Endothelial cell of umbilical vein (primary cell): ENCODE data around the gene SLC39A5. TPM values are rescaled to one million over a fixed set of nuclear protein-coding genes. Genes with fewer than 3 reads are reported as not detected.

Experiments
- BruUV-seq: library from RNA; stranded (reverse); fragments of 400-500 nt; replicated peaks from 2 replicates; lab custom pipeline; 2021; lab: Mats Ljungman, UMichigan
- CTCF ChIA-PET: fragments of 300-600, 350-600 bp; sonication (Branson Sonifier 250); formaldehyde crosslinking; loops from one replicate; lab custom pipeline; 2021; ENCODE audit warnings: antibody characterized with exemption, inconsistent platforms; lab: Charles Lee
- POLR2A ChIA-PET: fragments of 300-600, 350-600 bp; sonication (Branson Sonifier 250); formaldehyde crosslinking; loops from one replicate; lab custom pipeline; 2021; ENCODE audit warnings: antibody characterized with exemption, inconsistent platforms; lab: Charles Lee
- DNase-seq: peaks from one replicate; pipeline ENCODE4 v3.0.0-alpha.2; 2011; ENCODE audit warnings: low read depth, low spot score
- FAIRE-seq: peaks from 2 replicates; lab custom pipeline; 2011; peaks lifted over from hg19 to GRCh38; lab: Jason Lieb, UNC
- H2AFZ ChIP-seq: 2 replicates; pipeline ENCODE4 v1.6.0; 2012; ENCODE audit warnings: low read depth, low read length, control low read depth, inconsistent platforms
- H3K27ac ChIP-seq: 2 replicates; pipeline ENCODE4 v1.5.1; 2011; ENCODE audit warnings: low read depth, mild to moderate bottlenecking, control low read depth, low read length, moderate library complexity; ENCODE audit not compliant: insufficient read depth
- H3K27me3 ChIP-seq, 2 experiments: 2 replicates each; pipeline versions ENCODE4 v1.6.0 to v1.6.1; 2011; ENCODE audit warnings: low read length in 2 of 2, mixed read lengths in 1 of 2; ENCODE audit not compliant: control insufficient read depth in 2 of 2, insufficient read depth in 2 of 2
- H3K36me3 ChIP-seq, 2 experiments: 2 replicates in 1 of 2; 3 replicates in 1 of 2; pipeline ENCODE4 v1.5.1; 2011; ENCODE audit warnings: low read length in 2 of 2, mild to moderate bottlenecking in 1 of 2, moderate library complexity in 1 of 2; ENCODE audit not compliant: control insufficient read depth in 2 of 2, insufficient read depth in 2 of 2; ENCODE audit errors: extremely low read depth in 1 of 2
- H3K4me1 ChIP-seq: 3 replicates; pipeline ENCODE4 v1.5.1; 2011; ENCODE audit warnings: mild to moderate bottlenecking, low read length; ENCODE audit not compliant: control insufficient read depth, insufficient read depth; ENCODE audit errors: extremely low read depth
- H3K4me2 ChIP-seq: 2 replicates; pipeline ENCODE4 v1.6.1; 2011; ENCODE audit warnings: low read length, control low read depth, mixed read lengths; ENCODE audit not compliant: insufficient read depth
- H3K4me3 ChIP-seq, 3 experiments: fragments of 200-600 bp in 1 of 3; sonication (generic), shearing (Covaris generic) in 1 of 3; replicated peaks in 1 of 3; 2 replicates each; pipeline ENCODE4 v1.5.1; 2011 to 2016; ENCODE audit warnings: control low read depth in 3 of 3, low read length in 3 of 3, mild to moderate bottlenecking in 2 of 3, inconsistent platforms in 1 of 3, low read depth in 1 of 3, moderate library complexity in 1 of 3; ENCODE audit not compliant: insufficient read depth in 1 of 3
- H3K79me2 ChIP-seq: 2 replicates; pipeline ENCODE4 v1.6.0; 2012; ENCODE audit warnings: low read length, inconsistent platforms; ENCODE audit not compliant: control insufficient read depth, insufficient read depth
- H3K9ac ChIP-seq: replicated peaks from 2 replicates; pipeline ENCODE3; 2011; ENCODE audit warnings: low read length, control low read depth; ENCODE audit not compliant: insufficient read depth; ENCODE audit errors: extremely low read depth
- H3K9me1 ChIP-seq: replicated peaks from 3 replicates; pipeline ENCODE4 v1.6.0; 2011; ENCODE audit warnings: mild to moderate bottlenecking, low read length; ENCODE audit not compliant: control insufficient read depth, insufficient read depth; ENCODE audit errors: extremely low read depth
- H3K9me3 ChIP-seq: replicated peaks from 2 replicates; pipeline ENCODE4 v1.5.1; 2012; ENCODE audit warnings: low read length, inconsistent platforms; ENCODE audit not compliant: control insufficient read depth, insufficient read depth
- H4K20me1 ChIP-seq: replicated peaks from 2 replicates; pipeline ENCODE3; 2011; ENCODE audit warnings: mild to moderate bottlenecking, low read length; ENCODE audit not compliant: control insufficient read depth, insufficient read depth; ENCODE audit errors: extremely low read depth
- EZH2 ChIP-seq: IDR thresholded peaks from 2 replicates; pipeline ENCODE4 v1.6.1; 2012; ENCODE audit warnings: borderline replicate concordance, low read depth, mild to moderate bottlenecking, moderate library complexity, low read length, inconsistent platforms; ENCODE audit not compliant: severe bottlenecking
- FOS ChIP-seq: IDR thresholded peaks from 2 replicates; pipeline ENCODE4 v1.6.1; 2011; ENCODE audit warnings: mild to moderate bottlenecking, low read length, moderate library complexity, borderline replicate concordance; ENCODE audit not compliant: insufficient read depth
- GATA2 ChIP-seq: IDR thresholded peaks from 2 replicates; pipeline ENCODE4 v1.7.0; 2011; ENCODE audit warnings: low read depth, mild to moderate bottlenecking, moderate library complexity, mixed read lengths, low read length; ENCODE audit not compliant: insufficient read length, insufficient read depth
- JUN ChIP-seq: IDR thresholded peaks from 2 replicates; pipeline ENCODE4 v1.6.1; 2011; ENCODE audit warnings: borderline replicate concordance, low read depth; ENCODE audit not compliant: insufficient read length, insufficient read depth
- MYC ChIP-seq: IDR thresholded peaks from one replicate; pipeline ENCODE4 v1.6.1; 2011; ENCODE audit warnings: mild to moderate bottlenecking, low read depth, low read length
- POLR2A ChIP-seq: IDR thresholded peaks from 2 replicates; pipeline ENCODE4 v1.6.1; 2012; ENCODE audit warnings: low read depth, mild to moderate bottlenecking, control low read depth, low read length
- POLR2AphosphoS5 ChIP-seq: IDR thresholded peaks from 2 replicates; pipeline ENCODE4 v1.6.1; 2012; ENCODE audit warnings: low read depth, mild to moderate bottlenecking, control low read depth, low read length, moderate library complexity; ENCODE audit not compliant: insufficient read depth
- dilution Hi-C: fragments of 300-500 bp; cut with MboI; formaldehyde crosslinking; loops from one replicate; pipeline ENCODE4 v1.15.0; 2019; ENCODE audit warnings: low sequenced_read_pairs; ENCODE audit not compliant: extremely low pct_ligation_motif_present
- intact Hi-C: fragments of 100-400 bp; cut with micrococcal nuclease; formaldehyde crosslinking; loops from one replicate; pipeline ENCODE4 v1.10.0; 2022
- polyA plus RNA-seq, 4 experiments: library from polyadenylated mRNA; depleted of rRNA in 3 of 4; stranded (reverse) in 3 of 4; unstranded in 1 of 4; fragments of >200 nt; gene quantifications; 2 replicates each; pipeline versions ENCODE4 v1.2.1 to v1.2.3, GENCODE V29; 2011 to 2012; ENCODE audit warnings: missing spikeins in 1 of 4
- total RNA-seq: library from RNA; stranded (reverse); gene quantifications from 2 replicates; pipeline ENCODE4 v1.2.3, GENCODE V29; 2021
- TF ChIP-seq, protein P1 (sequence below): IDR thresholded peaks from 2 replicates; pipeline ENCODE4 v1.6.1; 2011; ENCODE audit not compliant: insufficient read depth, insufficient read length
- TF ChIP-seq, protein P2 (sequence below), 2 donors: IDR thresholded peaks; 1 replicate in 1 of 2; 2 replicates in 1 of 2; pipeline ENCODE4 v1.5.1; 2011; ENCODE audit warnings: low read length in 2 of 2, mild to moderate bottlenecking in 2 of 2, moderate library complexity in 2 of 2, control low read depth in 1 of 2, inconsistent platforms in 1 of 2, low read depth in 1 of 2; ENCODE audit not compliant: insufficient read depth in 1 of 2; ENCODE audit errors: extremely low read depth in 1 of 2

Gene SLC39A5
- total and polyA plus RNA-seq, 2 donors (not counting 3 experiments of a cell fraction or from before 2014, with no cell fraction given) = 0.10 TPM; not detected in 1

DNA sequence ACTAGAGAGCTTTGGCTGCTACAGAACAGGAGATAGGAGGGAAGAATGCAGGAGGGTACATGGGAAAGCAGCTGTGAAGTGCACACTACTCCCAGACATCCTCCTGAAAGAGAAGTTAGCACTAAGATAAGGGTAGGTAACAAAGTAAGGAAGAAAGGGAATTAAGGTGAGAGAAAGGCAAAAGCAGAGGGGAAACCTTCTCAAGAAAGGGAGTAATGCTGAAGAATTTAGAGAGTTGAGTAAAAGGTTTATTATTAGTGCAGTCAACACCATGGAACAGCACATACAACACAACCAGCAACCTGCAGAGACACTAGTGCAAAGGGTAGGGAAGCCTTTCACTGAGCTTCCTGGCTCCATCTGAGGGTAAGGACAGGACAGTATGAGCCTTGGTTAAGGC lies 25.6 kb upstream of the SLC39A5 start:
- DNase-seq = no peak
- Histone ChIP-seq H3K9me3 (no peaks in the 10 kb centered on the region), H3K27ac (no peak overlapping the region), H3K27me3 (no peaks in the 10 kb centered on the region), H3K79me2 (no peaks in the 10 kb centered on the region), H3K4me1 (peaks cover 18% of the 10 kb centered on the region), H3K9ac (no peak overlapping the region), H3K4me3 (no peak overlapping the region), H2AFZ (no peak overlapping the region), H4K20me1 (no peaks in the 10 kb centered on the region), H3K9me1 (no peaks in the 10 kb centered on the region), H3K4me2 (no peak overlapping the region), H3K36me3 (peaks cover 12 to 29% of the 10 kb centered on the region in 2 experiments)
- no TSS peak for BruUV-seq
- ChIA-PET POLR2A (interaction anchor here (2.8 kb wide), 1 partner anchor 17 kb away, joined by 12 read pairs; the partner anchor contains the start of gene RNF41), CTCF (interaction anchor here (2.2 to 8.5 kb wide), 4 partner anchors 8 to 260 kb away, joined by 10 to 63 read pairs (median 36); partner anchors contain the start of genes RNF41 and SMARCC2)
- TF ChIP-seq, protein P1, sequence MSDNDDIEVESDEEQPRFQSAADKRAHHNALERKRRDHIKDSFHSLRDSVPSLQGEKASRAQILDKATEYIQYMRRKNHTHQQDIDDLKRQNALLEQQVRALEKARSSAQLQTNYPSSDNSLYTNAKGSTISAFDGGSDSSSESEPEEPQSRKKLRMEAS = no peak
- no peak for TF ChIP-seq EZH2
- TF ChIP-seq POLR2AphosphoS5 = no peak
- no peak for TF ChIP-seq GATA2
- TF ChIP-seq MYC = no peak
- TF ChIP-seq JUN = no peak
- no peak for TF ChIP-seq FOS
- TF ChIP-seq POLR2A = no peak
- TF ChIP-seq, protein P2, sequence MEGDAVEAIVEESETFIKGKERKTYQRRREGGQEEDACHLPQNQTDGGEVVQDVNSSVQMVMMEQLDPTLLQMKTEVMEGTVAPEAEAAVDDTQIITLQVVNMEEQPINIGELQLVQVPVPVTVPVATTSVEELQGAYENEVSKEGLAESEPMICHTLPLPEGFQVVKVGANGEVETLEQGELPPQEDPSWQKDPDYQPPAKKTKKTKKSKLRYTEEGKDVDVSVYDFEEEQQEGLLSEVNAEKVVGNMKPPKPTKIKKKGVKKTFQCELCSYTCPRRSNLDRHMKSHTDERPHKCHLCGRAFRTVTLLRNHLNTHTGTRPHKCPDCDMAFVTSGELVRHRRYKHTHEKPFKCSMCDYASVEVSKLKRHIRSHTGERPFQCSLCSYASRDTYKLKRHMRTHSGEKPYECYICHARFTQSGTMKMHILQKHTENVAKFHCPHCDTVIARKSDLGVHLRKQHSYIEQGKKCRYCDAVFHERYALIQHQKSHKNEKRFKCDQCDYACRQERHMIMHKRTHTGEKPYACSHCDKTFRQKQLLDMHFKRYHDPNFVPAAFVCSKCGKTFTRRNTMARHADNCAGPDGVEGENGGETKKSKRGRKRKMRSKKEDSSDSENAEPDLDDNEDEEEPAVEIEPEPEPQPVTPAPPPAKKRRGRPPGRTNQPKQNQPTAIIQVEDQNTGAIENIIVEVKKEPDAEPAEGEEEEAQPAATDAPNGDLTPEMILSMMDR (IDR thresholded peaks at IDR 0.05; ENCODE audit: extremely low read depth in 1 of 2, insufficient read depth in 1 of 2, low read depth in 1 of 2, low read length in 2 of 2) = no peak
- intact Hi-C loops = no loop called here
- no peak for FAIRE-seq
- dilution Hi-C loops = no loop called here
